Measurements from ENCODE around the gene METTL15.

DNA sequence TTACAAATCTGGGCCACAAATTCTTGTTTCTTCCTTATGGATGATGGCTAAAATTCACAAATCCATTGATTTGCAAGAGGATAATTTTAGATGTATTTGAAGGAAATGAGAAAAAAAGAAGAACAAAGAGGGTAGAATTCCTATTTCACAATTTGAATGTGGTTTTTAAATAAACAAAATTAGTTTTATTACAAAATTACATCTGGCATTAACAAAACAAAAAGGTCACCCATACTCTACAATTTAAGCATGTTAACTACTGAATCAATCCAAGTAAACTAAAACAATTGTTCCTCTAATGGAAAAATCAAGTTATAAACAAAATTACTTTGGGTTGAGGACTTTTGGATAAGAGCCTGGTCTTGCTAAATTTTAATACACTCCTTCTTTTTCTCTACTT lies 242.0 kb downstream of the METTL15 start:
- TF ChIP-seq, protein P1, sequence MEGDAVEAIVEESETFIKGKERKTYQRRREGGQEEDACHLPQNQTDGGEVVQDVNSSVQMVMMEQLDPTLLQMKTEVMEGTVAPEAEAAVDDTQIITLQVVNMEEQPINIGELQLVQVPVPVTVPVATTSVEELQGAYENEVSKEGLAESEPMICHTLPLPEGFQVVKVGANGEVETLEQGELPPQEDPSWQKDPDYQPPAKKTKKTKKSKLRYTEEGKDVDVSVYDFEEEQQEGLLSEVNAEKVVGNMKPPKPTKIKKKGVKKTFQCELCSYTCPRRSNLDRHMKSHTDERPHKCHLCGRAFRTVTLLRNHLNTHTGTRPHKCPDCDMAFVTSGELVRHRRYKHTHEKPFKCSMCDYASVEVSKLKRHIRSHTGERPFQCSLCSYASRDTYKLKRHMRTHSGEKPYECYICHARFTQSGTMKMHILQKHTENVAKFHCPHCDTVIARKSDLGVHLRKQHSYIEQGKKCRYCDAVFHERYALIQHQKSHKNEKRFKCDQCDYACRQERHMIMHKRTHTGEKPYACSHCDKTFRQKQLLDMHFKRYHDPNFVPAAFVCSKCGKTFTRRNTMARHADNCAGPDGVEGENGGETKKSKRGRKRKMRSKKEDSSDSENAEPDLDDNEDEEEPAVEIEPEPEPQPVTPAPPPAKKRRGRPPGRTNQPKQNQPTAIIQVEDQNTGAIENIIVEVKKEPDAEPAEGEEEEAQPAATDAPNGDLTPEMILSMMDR (conservative IDR thresholded peaks at IDR 0.05 in 1 of 2, IDR thresholded peaks at IDR 0.05 in 1 of 2; ENCODE audit: extremely low read depth in 1 of 2, insufficient read depth in 1 of 2, low read depth in 1 of 2, low read length in 2 of 2): no peak
- TF ChIP-seq EZH2 (IDR thresholded peaks at IDR 0.05; ENCODE audit: borderline replicate concordance, low read length): no peak
